KMS-11 (cell line): ENCODE results near the gene ORM1.

ENCODE experiments used
- H2AFZ ChIP-seq: fragments of 200-600 bp; sonication (generic); 2 replicates; pipeline ENCODE4 v1.6.1; 2016; ENCODE audit warnings: antibody characterized with exemption, mixed run types, low read depth
- H3K27ac ChIP-seq: fragments of 200-600 bp; sonication (generic); 2 replicates; pipeline ENCODE4 v1.6.1; 2016; ENCODE audit warnings: mild to moderate bottlenecking, mixed run types
- H3K27me3 ChIP-seq: fragments of 200-600 bp; sonication (generic); 2 replicates; pipeline ENCODE4 v1.6.1; 2017; ENCODE audit warnings: mild to moderate bottlenecking, low read depth, mixed run types, moderate library complexity; ENCODE audit not compliant: insufficient read depth
- H3K36me3 ChIP-seq: fragments of 200-600 bp; sonication (generic); 2 replicates; pipeline ENCODE4 v1.6.1; 2017; ENCODE audit warnings: mild to moderate bottlenecking, mixed run types; ENCODE audit not compliant: insufficient read depth
- H3K4me1 ChIP-seq: fragments of 200-600 bp; sonication (generic); 2 replicates; pipeline ENCODE4 v1.6.1; 2016; ENCODE audit warnings: mild to moderate bottlenecking, low read depth, mixed run types; ENCODE audit not compliant: poor library complexity, severe bottlenecking
- H3K4me2 ChIP-seq: fragments of 200-600 bp; sonication (generic); 2 replicates; pipeline ENCODE4 v1.7.0; 2016; ENCODE audit warnings: mild to moderate bottlenecking, mixed run types
- H3K4me3 ChIP-seq: fragments of 200-600 bp; sonication (generic); IDR thresholded peaks from 2 replicates; pipeline ENCODE4 v1.6.1; 2017; ENCODE audit warnings: low read depth, low read length, mixed read lengths; ENCODE audit not compliant: insufficient read depth
- H3K79me2 ChIP-seq: fragments of 200-600 bp; sonication (generic); 2 replicates; pipeline ENCODE4 v1.6.1; 2016; ENCODE audit warnings: low read depth, mixed run types; ENCODE audit not compliant: insufficient read depth
- H3K9ac ChIP-seq: fragments of 200-600 bp; sonication (generic); 2 replicates; pipeline ENCODE4 v1.6.1; 2016; ENCODE audit warnings: mild to moderate bottlenecking, mixed run types
- H4K20me1 ChIP-seq: fragments of 200-600 bp; sonication (generic); 2 replicates; pipeline ENCODE4 v1.6.1; 2016; ENCODE audit warnings: mild to moderate bottlenecking, mixed run types; ENCODE audit not compliant: insufficient read depth
- TF ChIP-seq, protein P1 (sequence below): fragments of 200-600 bp; sonication (generic); conservative IDR thresholded peaks from 2 replicates; pipeline ENCODE4 v1.6.1; 2017; ENCODE audit warnings: low read depth, mild to moderate bottlenecking, antibody characterized with exemption, low read length, moderate library complexity, mixed read lengths

Gene ORM1

DNA sequence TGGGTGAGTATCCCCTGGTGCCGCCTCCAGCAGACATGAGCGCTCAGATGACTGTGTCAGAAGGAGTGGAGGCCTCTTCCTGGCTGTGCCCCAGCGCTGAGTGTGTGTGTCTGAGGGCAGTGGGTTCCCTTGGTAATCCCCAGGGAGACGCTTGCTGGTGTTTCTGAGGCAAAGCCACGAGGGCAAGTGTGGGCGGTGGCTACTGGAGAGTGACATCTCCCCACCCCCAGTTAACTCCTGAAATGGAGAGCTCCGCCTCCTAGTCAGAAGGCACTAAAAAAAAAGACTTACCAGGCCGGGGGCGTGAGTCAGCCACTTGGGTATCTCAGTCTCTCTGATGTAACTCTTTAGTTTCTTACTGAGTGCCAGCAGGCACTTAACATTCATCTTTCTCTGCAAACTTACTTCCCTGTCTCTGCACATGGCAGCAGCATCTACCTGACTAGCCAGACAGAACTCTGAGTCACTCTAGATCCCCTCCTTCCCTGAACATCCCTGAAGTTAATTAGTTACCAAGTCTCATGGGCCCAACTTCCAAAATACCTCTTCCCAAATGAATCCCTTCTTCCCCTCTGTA lies 26.1 kb downstream of the ORM1 start:
- peak overlapping the region; percentile 77 for H3K27ac ChIP-seq
- H3K36me3 ChIP-seq: peaks cover 17% of the 10 kb centered on the region; the same call in 1 of the 2 replicates
- peaks cover 44% of the 10 kb centered on the region for H3K4me1 ChIP-seq
- H3K9ac ChIP-seq: peak overlapping the region; percentile 30; the same call in 1 of the 2 replicates
- no peak overlapping the region for H3K4me3 ChIP-seq
- no peaks in the 10 kb centered on the region for H3K27me3 ChIP-seq
- TF ChIP-seq, protein P1, sequence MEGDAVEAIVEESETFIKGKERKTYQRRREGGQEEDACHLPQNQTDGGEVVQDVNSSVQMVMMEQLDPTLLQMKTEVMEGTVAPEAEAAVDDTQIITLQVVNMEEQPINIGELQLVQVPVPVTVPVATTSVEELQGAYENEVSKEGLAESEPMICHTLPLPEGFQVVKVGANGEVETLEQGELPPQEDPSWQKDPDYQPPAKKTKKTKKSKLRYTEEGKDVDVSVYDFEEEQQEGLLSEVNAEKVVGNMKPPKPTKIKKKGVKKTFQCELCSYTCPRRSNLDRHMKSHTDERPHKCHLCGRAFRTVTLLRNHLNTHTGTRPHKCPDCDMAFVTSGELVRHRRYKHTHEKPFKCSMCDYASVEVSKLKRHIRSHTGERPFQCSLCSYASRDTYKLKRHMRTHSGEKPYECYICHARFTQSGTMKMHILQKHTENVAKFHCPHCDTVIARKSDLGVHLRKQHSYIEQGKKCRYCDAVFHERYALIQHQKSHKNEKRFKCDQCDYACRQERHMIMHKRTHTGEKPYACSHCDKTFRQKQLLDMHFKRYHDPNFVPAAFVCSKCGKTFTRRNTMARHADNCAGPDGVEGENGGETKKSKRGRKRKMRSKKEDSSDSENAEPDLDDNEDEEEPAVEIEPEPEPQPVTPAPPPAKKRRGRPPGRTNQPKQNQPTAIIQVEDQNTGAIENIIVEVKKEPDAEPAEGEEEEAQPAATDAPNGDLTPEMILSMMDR: no peak
- H4K20me1 ChIP-seq: no peaks in the 10 kb centered on the region
- peak overlapping the region; percentile 51 for H3K4me2 ChIP-seq
- H3K79me2 ChIP-seq: no peaks in the 10 kb centered on the region
- H2AFZ ChIP-seq: no peak overlapping the region

DNA sequence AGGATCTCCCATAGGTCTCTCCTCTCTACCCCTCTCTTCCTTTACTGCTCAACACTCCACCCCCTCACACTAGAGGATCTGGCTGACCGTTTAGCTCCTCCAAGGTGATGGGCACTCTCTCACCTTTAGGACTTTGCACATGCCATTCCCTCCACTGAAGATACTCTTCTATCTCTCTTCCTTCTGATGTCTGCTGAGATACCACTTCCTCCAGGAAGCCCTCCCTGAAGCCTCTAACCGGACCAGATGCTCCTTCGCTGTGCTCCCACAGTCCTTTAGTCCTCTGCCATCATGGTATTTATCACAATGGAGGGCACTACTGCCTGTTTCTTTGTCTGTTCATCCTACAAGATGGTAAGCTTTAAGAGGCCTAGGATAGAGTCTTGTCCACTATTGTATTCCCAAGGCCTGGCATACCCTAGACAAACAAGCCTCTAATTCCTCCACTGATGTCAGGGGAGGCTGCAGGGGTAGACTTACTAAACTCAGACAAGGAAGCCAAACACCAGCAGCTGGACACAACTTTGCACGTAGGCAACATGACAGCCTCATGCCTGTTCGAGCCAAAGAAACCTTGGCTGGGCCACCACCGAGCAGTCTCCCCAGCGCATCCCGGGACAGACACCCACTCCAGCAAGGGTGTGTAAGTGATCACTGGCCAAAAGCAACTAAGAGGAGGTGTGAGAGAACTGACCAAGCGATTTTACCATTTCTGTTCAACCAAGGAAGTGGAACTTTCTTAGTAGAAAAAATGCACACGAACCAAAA lies 27.0 kb downstream of the ORM1 start:
- peaks cover 17% of the 10 kb centered on the region; the same call in 1 of the 2 replicates for H3K36me3 ChIP-seq
- no peaks in the 10 kb centered on the region for H3K27me3 ChIP-seq
- no peak overlapping the region for H3K4me3 ChIP-seq
- no peaks in the 10 kb centered on the region for H3K79me2 ChIP-seq
- TF ChIP-seq, protein P1: no peak
- peaks cover 44% of the 10 kb centered on the region for H3K4me1 ChIP-seq
- H4K20me1 ChIP-seq: no peaks in the 10 kb centered on the region
- no peak overlapping the region; the same call in 1 of the 2 replicates for H3K9ac ChIP-seq
- H2AFZ ChIP-seq: no peak overlapping the region
- H3K4me2 ChIP-seq: peak overlapping the region; percentile 51
- H3K27ac ChIP-seq: peak overlapping the region; percentile 77

DNA sequence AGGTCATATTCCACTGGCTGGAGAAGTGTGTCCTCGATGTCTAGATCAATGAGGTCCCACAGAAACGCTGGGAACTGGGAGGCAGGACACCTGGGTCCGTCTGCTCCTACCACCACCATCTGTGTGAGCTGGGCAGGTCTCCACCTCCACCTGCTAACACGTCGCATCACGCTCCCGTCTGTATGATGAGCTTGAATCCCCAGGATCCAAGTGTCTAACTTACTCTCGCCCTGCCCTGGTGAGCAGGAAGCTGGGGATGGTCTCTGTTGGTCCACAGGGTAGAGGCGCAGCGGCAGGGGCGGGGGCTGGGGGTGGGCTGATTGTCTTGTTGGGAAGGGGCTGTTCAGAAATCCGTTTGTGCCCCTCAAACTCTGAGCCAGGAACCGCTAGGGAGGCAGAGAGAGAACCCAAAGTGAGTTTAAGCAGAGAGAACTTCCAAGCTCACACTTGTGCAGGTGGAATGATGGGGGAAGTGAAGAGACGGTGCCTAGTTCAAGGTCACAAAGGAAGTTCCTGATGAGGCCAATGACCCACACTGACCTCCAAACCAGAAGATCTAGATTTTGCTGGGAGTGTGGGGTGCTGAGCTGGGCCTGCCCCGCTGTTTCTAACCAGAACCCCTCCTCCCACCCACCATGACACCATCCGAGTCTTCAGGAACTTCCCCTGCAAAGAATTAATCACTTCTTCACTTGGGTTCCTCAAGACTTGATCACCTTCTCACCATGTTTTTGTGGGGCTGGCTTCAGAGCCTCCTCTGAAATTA lies 27.9 kb downstream of the ORM1 start:
- no peaks in the 10 kb centered on the region for H3K27me3 ChIP-seq
- no peak overlapping the region for H3K4me3 ChIP-seq
- H3K9ac ChIP-seq: no peak overlapping the region
- no peak overlapping the region; the same call in 1 of the 2 replicates for H3K4me2 ChIP-seq
- peaks cover 44% of the 10 kb centered on the region for H3K4me1 ChIP-seq
- H4K20me1 ChIP-seq: no peaks in the 10 kb centered on the region
- H3K36me3 ChIP-seq: peaks cover 20% of the 10 kb centered on the region; the same call in 1 of the 2 replicates
- no peaks in the 10 kb centered on the region for H3K79me2 ChIP-seq
- 0 out of 2 replicates have a peak overlapping the region, but pooled peaks have one; percentile 77 for H3K27ac ChIP-seq
- TF ChIP-seq, protein P1: no peak
- H2AFZ ChIP-seq: no peak overlapping the region

DNA sequence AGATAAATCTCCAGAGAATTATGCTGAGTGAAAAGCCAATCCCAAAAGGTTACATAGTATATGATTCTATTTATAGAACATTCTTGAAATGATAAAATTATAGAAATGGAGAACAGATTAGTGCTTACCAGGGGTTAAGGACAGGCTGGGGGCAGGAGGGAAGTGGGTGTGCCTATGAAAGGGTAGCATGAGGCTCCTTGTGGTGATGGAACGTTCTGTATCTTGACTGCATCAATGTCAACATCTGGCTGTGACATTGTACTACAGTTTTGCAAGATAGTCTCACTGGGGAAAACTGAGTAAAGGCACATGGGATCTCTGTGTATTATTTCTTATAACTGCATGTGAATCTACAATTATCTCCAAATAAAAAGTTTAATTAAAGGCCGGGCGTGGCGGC lies 29.0 kb downstream of the ORM1 start:
- no peaks in the 10 kb centered on the region for H3K27me3 ChIP-seq
- no peak overlapping the region for H3K4me3 ChIP-seq

More for the DNA sequence above, 29.0 kb downstream of the ORM1 start:
- no peak overlapping the region for H3K9ac ChIP-seq
- H3K79me2 ChIP-seq: no peaks in the 10 kb centered on the region
- TF ChIP-seq, protein P1: no peak
- H3K27ac ChIP-seq: no peak overlapping the region
- no peak overlapping the region for H2AFZ ChIP-seq
- H3K4me1 ChIP-seq: peaks cover 44% of the 10 kb centered on the region
- peaks cover 11% of the 10 kb centered on the region; the same call in 1 of the 2 replicates for H3K36me3 ChIP-seq
- H3K4me2 ChIP-seq: no peak overlapping the region
- H4K20me1 ChIP-seq: no peaks in the 10 kb centered on the region
